ENCODE measurements around the gene KRTAP6-2.

KRTAP6-2 gene

DNA sequence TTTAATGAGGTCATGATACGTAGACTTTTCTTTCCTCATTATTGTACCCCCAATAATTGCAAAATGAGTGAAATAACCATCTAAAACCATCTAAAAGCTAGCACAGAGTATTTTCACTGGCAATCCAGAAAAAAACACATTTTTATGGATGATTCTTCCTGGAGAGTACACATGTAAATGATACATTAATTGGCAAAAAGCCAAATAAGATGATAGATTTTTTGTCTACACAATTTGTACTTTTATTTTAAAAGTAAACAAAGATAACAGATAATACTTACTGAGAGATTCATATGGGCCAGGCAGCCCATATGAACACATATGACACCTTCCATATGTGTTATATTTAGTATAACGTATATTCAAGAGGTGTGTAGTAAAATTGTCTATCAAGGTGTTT lies 35.1 kb downstream of the KRTAP6-2 start:
- no peak for DNase-seq

DNA sequence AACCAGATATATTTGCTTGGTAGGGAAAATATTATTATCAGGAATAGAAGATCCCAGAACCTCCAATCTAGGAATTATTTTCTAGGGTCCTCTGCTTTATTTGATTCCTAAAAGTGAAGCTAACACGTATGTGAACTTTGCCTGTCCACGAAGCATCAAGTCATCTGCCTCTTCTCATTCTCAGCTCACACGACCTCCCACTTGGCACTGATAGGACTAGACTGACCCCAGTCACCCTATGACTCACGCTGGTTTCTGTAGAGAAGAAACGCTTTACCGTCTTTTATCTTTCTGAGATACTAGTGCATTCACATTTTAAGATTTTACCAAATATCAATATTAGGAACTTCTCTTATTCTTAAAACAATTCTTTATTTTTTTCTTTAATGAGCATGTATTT lies 35.6 kb downstream of the KRTAP6-2 start:
- no peak for DNase-seq

DNA sequence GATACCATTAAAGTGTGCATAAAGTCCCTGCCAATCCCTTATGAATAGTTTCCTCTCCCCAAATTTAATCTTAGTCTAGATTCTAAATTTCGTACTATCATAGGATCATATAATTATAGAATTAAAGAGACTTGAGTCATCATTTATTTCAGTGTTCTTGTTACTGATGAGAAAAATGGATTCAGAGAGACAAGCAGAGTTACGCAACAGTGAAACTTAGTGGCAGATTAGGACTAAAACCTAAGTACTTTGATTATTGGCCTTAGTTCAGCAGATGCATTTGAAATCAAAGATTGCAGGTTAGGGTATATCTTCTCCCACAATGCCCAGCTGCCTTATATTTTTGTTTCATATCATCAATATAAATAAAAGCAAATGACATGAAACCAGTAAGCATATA lies 36.7 kb downstream of the KRTAP6-2 start:
- no peak for DNase-seq

DNA sequence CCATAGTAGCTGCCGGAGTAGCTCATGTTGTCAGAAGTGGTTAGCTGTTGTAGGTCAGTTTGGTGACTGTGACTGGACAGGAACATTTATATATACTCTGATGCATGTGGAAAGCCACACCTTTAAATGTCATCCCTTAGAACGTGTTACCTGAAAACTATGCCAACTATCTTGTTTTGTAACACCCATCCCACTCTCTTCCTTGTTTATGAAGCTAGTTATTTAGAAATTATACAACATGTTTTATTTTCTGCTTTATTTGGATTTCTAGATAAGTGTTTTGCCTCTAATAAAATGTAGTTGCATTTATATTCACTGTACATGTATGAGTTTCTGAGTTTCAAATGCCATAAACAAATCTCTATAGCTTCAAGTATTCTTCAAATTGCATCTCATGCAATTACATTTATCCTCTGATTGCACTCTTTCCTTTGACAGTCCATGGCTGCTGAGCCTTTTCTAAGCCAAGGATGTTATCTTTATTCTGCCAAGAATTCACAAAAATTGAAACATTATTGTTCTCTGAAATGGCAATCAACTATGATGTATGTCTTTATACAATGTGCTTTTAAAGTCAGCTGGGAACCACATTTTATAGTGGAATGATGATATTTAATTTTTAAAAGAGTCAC lies 37.3 kb downstream of the KRTAP6-2 start, which contains the start of gene KRTAP19-7:
Gene KRTAP19-7, minus strand, starts transcription at position 51 of the 632 bp plus-strand sequence. Its CDS starts 25 bp downstream, at position 26.
- no peak for DNase-seq

DNA sequence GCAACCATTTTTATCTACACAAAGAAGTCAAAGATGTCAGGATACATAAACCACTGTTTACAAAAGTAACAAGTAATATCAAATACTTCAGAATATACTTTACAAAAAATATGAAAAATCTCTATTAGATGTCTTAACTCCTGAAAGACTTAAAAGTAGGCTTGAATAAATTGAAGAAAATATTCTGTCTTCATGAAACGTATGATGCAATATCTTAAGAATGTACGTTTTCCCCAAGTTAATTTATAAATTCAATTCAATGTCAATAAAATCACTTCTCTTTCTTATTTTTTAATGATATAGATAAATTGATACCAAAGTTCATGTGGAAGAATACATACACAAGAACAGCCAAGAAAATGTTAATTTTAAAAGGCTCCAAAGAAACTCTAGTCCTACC lies 43.6 kb downstream of the KRTAP6-2 start:
- DNase-seq: no peak

DNA sequence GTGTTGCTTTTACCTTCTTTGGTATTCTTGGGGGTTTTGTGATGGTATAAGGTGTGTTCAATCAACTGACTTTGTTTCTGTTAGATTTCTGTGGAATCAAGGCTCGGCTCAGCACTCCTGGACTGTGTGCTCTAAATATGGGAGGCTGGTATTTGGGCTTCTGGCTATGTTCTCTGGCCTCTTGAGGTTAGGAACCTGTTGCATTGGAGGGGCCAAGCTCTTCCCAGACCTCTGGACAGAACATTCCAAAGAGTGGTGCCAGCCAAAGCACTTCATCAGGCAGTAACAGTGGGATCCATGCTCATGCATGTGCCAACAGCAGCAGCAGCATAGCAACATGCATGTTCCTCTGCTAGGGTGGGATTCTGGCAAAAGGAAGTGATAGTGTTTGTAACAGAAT lies 45.9 kb downstream of the KRTAP6-2 start:
- DNase-seq: no peak

Measured in GF-D8 (cell line).